Sigmoid colon (tissue), 4 donors: ENCODE data around the gene DNMT1.

ENCODE experiments used
- CTCF ChIP-seq, 4 experiments: fragments of 450-650 bp in 3 of 4; fragments of 200-600 bp in 1 of 4; IDR thresholded peaks; one replicate each; pipeline ENCODE4 v1.5.1; 2016 to 2019; ENCODE audit warnings: antibody characterized with exemption in 4 of 4, mild to moderate bottlenecking in 3 of 4, moderate library complexity in 2 of 4
- EP300 ChIP-seq, 4 donors: sonication (generic); formaldehyde crosslinking; IDR thresholded peaks; one replicate each; pipeline ENCODE4 v1.6.1; 2017; ENCODE audit warnings: antibody characterized with exemption in 4 of 4
- POLR2A ChIP-seq, 2 donors: fragments of 450-650 bp; IDR thresholded peaks; one replicate each; pipeline ENCODE4 v1.6.1; 2016; ENCODE audit warnings: antibody characterized with exemption in 2 of 2, mild to moderate bottlenecking in 2 of 2, moderate library complexity in 2 of 2
- POLR2AphosphoS5 ChIP-seq, 4 donors: sonication (generic); formaldehyde crosslinking; IDR thresholded peaks; one replicate each; pipeline ENCODE4 v1.6.1; 2017; ENCODE audit warnings: antibody characterized with exemption in 4 of 4

- TF ChIP-seq CTCF (IDR thresholded peaks at IDR 0.05) (no peak), POLR2A (IDR thresholded peaks at IDR 0.05) (no peak), POLR2AphosphoS5 (IDR thresholded peaks at IDR 0.05) (no peak), EP300 (IDR thresholded peaks at IDR 0.05) (no peak)
Observed at GRCh38 chr19:10110972-10111317, 83.8 kb downstream of the DNMT1 start.
